IPS-20b (cell line): ENCODE measurements around the gene GNG10.
"Not testable (repeated sequence)": the region's sequence is repeated elsewhere in the genome, so short reads cannot be mapped to it uniquely, and the experiment has no call there.

ENCODE experiments used
- H3K27ac ChIP-seq: one replicate; pipeline ENCODE4 v1.5.1; 2013; ENCODE audit warnings: low read length
- H3K27me3 ChIP-seq: 2 replicates; pipeline ENCODE4 v1.6.1; 2013; ENCODE audit warnings: mild to moderate bottlenecking, low read length, inconsistent platforms; ENCODE audit not compliant: insufficient read depth
- H3K36me3 ChIP-seq: 2 replicates; pipeline ENCODE4 v1.6.1; 2013; ENCODE audit warnings: low read depth, mild to moderate bottlenecking, inconsistent platforms, low read length, moderate library complexity; ENCODE audit not compliant: insufficient read depth
- H3K4me1 ChIP-seq: 2 replicates; pipeline ENCODE4 v1.6.1; 2013; ENCODE audit warnings: mild to moderate bottlenecking, control low read depth, inconsistent platforms, low read length, moderate library complexity; ENCODE audit not compliant: insufficient read depth
- H3K4me3 ChIP-seq: 2 replicates; pipeline ENCODE4 v1.5.1; 2013; ENCODE audit warnings: mild to moderate bottlenecking, low read length, inconsistent platforms
- H3K9ac ChIP-seq: 2 replicates; pipeline ENCODE4 v1.6.1; 2013; ENCODE audit warnings: low read depth, mild to moderate bottlenecking, inconsistent platforms, low read length, moderate library complexity
- H3K9me3 ChIP-seq: 2 replicates; pipeline ENCODE4 v1.6.1; 2013; ENCODE audit warnings: mild to moderate bottlenecking, low read depth, low read length, inconsistent platforms; ENCODE audit not compliant: insufficient read depth

The GNG10 gene

DNA sequence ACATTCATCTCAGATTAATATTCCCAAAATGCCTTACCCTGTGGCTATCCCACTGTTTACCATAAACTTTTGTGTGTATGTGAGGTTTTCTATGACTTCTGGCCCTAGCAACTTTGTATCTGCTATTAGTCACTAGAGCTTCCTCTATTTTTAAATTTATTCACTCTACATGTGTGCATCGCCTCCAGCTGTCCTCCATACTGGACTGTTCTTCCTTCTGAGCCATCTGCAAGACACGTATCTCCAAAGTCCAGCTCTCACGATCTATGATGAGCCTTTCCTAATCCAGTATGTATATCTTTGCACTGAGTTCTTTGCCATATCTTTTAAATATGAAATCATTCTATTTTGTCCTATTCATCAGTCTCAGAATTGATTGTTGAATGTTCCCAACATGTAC is 1.7 kb upstream of the GNG10 start:
- H3K9ac ChIP-seq, result no peak overlapping the region
- no peak overlapping the region for H3K4me3 ChIP-seq
- H3K4me1 ChIP-seq, result peaks cover 9% of the 10 kb centered on the region
- H3K9me3 ChIP-seq, result no peaks in the 10 kb centered on the region
- no peak overlapping the region for H3K27ac ChIP-seq
- peaks cover 6% of the 10 kb centered on the region for H3K36me3 ChIP-seq
- H3K27me3 ChIP-seq, result peaks cover 18% of the 10 kb centered on the region

- H3K9ac ChIP-seq, result peak overlapping the region; percentile 60
- no peaks in the 10 kb centered on the region for H3K9me3 ChIP-seq
- H3K27ac ChIP-seq, result no peak overlapping the region
- peak overlapping the region; percentile 88 for H3K4me3 ChIP-seq
- peaks cover 18% of the 10 kb centered on the region for H3K27me3 ChIP-seq
- H3K36me3 ChIP-seq, result peaks cover 4% of the 10 kb centered on the region
- peaks cover 9% of the 10 kb centered on the region for H3K4me1 ChIP-seq
Observed at GRCh38 chr9:111661802-111662521, 557 bp downstream of the GNG10 start.

DNA sequence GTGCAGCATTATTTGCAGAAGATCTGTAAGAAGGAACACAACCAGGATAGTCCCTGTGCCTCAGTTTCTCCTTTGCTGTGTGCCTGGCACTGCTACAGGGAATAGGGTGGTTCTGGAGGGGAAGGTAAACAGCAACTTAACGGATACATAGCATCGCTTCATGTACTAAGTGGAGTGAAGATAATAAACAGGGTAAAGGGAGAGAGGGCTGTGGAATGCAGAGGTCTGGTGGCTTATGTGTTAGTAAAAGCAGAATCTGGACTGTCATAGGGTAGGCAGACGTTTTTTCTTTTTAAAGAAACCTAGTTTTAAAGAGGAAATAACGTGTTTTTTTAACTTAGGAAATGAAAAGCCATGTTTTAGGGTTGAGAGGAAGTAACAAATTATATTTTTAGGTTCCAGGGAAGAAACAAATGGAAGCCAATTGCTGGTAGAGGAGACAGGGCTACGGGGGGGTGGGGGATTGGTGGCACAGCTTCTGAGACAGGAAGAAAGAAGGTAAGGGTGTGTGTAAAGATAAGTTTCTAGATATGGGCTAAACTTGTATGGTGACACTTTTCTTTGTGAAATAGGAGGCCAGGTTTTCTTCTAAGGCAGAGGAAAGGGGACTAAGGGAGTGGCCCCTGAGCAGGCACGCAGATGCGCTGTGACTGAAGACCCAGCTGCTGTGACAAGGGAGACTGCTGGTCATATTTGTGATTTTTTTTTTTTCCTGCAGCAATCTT is 1.3 kb downstream of the GNG10 start:
- no peak overlapping the region for H3K27ac ChIP-seq
- H3K4me1 ChIP-seq, result peaks cover 9% of the 10 kb centered on the region
- H3K36me3 ChIP-seq, result peaks cover 6% of the 10 kb centered on the region
- H3K27me3 ChIP-seq, result peaks cover 18% of the 10 kb centered on the region
- H3K4me3 ChIP-seq, result peak overlapping the region; percentile 88
- H3K9me3 ChIP-seq, result no peaks in the 10 kb centered on the region
- peak overlapping the region; percentile 60; the same call in 1 of the 2 replicates for H3K9ac ChIP-seq

- peaks cover 18% of the 10 kb centered on the region for H3K27me3 ChIP-seq
- H3K9ac ChIP-seq, result no peak overlapping the region
- H3K27ac ChIP-seq, result no peak overlapping the region
- peaks cover 10% of the 10 kb centered on the region for H3K36me3 ChIP-seq
- H3K9me3 ChIP-seq, result no peaks in the 10 kb centered on the region
- peaks cover 9% of the 10 kb centered on the region for H3K4me1 ChIP-seq
- H3K4me3 ChIP-seq, result peak overlapping the region; percentile 42
Observed at GRCh38 chr9:111663301-111663823, 2.0 kb downstream of the GNG10 start.

DNA sequence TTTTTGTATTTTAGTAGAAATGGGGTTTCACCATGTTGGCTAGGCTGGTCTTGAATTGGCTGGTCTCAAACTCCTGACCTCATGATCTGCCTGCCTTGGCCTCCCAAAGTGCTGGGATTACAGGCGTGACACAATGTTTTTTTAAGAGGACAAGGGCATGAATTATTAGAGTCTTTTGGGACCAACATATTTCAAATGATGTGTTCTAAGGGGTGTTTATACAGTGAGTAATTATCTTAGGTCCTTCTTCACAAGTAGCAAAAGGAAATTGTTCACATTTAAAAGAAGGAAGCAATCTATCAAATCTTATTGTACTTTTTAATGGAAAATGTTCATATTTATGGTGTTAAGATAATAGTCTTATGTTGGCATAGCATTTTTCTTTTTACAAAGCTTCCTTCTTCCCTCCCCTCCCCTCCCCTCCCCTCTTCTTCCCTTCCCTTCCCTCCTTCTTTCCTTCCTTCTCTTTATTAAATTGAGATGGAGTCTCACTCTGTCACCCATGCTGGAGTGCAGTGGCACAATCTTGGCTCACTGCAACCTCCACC is 6.7 kb downstream of the GNG10 start:
- peaks cover 10% of the 10 kb centered on the region for H3K36me3 ChIP-seq
- H3K27ac ChIP-seq, result no peak overlapping the region
- H3K4me3 ChIP-seq, result no peak overlapping the region
- peaks cover 1% of the 10 kb centered on the region; the same call in 1 of the 2 replicates for H3K4me1 ChIP-seq
- no peaks in the 10 kb centered on the region for H3K27me3 ChIP-seq
- no peaks in the 10 kb centered on the region for H3K9me3 ChIP-seq
- no peak overlapping the region for H3K9ac ChIP-seq

- H3K27me3 ChIP-seq, H3K4me1 ChIP-seq, H3K4me3 ChIP-seq, H3K9me3 ChIP-seq, H3K27ac ChIP-seq, H3K9ac ChIP-seq, H3K36me3 ChIP-seq: not testable (repeated sequence)
Observed at GRCh38 chr9:111668601-111669000, 7.2 kb downstream of the GNG10 start.

DNA sequence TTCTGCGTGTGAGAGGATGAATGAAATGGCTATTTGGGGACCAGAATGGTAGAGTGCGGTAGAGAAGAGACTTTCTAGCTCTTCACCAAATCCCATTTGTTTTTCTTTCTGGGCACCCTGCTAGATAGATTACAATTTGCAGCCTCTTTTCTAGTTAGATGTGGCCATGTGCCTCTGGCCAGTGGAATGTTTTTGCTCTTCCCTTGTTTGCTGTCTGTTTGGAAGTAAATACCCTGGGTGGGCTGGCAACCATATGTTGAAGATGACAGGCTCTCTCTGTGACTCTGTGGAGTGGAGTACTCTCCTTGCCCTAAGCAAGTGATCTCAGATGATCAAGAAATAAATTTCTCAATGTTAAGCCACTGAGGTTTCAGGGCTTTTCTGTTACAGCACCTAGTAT is 12.9 kb downstream of the GNG10 start:
- H3K4me3 ChIP-seq, result no peak overlapping the region
- no peaks in the 10 kb centered on the region for H3K36me3 ChIP-seq
- H3K4me1 ChIP-seq, result no peaks in the 10 kb centered on the region
- no peaks in the 10 kb centered on the region for H3K9me3 ChIP-seq
- H3K27me3 ChIP-seq, result no peaks in the 10 kb centered on the region
- no peak overlapping the region for H3K27ac ChIP-seq
- H3K9ac ChIP-seq, result no peak overlapping the region

DNA sequence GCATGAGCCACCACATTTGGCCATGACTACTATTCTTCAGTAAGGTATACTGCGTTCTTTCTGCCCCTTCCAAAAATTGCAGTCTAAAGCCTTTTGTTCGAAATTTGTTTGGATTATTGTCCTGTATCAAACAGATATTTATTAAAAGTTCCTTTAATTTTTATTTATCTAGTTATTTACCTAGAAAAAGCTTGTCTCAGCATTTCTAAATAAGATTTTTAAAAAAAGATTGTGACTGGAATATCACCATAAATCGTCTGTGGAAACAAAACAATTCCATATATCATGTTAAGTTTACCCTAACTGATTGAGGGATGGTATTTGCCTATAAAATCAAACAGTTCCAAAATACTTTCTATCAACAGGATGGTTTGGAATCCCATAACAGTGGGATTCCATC is 14.7 kb downstream of the GNG10 start:
- Histone ChIP-seq H3K27ac (no peak overlapping the region), H3K27me3 (no peaks in the 10 kb centered on the region), H3K4me3 (no peak overlapping the region), H3K4me1 (no peaks in the 10 kb centered on the region), H3K9me3 (no peaks in the 10 kb centered on the region), H3K36me3 (no peaks in the 10 kb centered on the region), H3K9ac (no peak overlapping the region)

- Histone ChIP-seq H3K4me3 (no peak overlapping the region), H3K4me1 (no peaks in the 10 kb centered on the region), H3K9ac (no peak overlapping the region), H3K9me3 (no peaks in the 10 kb centered on the region), H3K27ac (no peak overlapping the region), H3K27me3 (no peaks in the 10 kb centered on the region), H3K36me3 (no peaks in the 10 kb centered on the region)
Observed at GRCh38 chr9:111678293-111678692, 16.9 kb downstream of the GNG10 start.

- Histone ChIP-seq H3K27me3 (no peaks in the 10 kb centered on the region), H3K36me3 (no peaks in the 10 kb centered on the region)
Observed at GRCh38 chr9:111679199-111679598, 17.8 kb downstream of the GNG10 start.

GRCh38 chr9:111683392-111683791 is 22.0 kb downstream of the GNG10 start:
- H3K9ac ChIP-seq, result no peak overlapping the region
- no peaks in the 10 kb centered on the region for H3K27me3 ChIP-seq
- H3K4me1 ChIP-seq, result no peaks in the 10 kb centered on the region
- H3K9me3 ChIP-seq, result no peaks in the 10 kb centered on the region
- H3K36me3 ChIP-seq, result no peaks in the 10 kb centered on the region
- no peak overlapping the region for H3K27ac ChIP-seq
- no peak overlapping the region for H3K4me3 ChIP-seq

More at GRCh38 chr9:111679199-111679598, 17.8 kb downstream of the GNG10 start:
- H3K4me3 ChIP-seq, result no peak overlapping the region
- no peaks in the 10 kb centered on the region for H3K4me1 ChIP-seq
- H3K9ac ChIP-seq, result no peak overlapping the region
- no peaks in the 10 kb centered on the region for H3K9me3 ChIP-seq
- H3K27ac ChIP-seq, result no peak overlapping the region
